ENCODE measurements around the gene ZNF398. TPM values are rescaled to one million over a fixed set of nuclear protein-coding genes. Genes with fewer than 3 reads are reported as not detected.

ZNF398 gene
- total RNA-seq, 8 experiments from 2014 or later: 5.4 to 14.5 (median 10.8) TPM

GRCh38 chr7:149195180-149196150 lies 48.2 kb downstream of the ZNF398 start, which contains the start of gene ZNF282:
TSS of gene ZNF282 (plus strand) at chr7:149195546. CDS start at chr7:149195590, 44 bp downstream.
- peaks cover 6 to 9% of the 10 kb centered on the region in 2 donors for H3K4me1 ChIP-seq (replicated peaks in 1 of 2)
- peak; percentile 91 to 98 (median 98) for ATAC-seq (replicated peaks in 6 of 8)
- peak within 1 kb of the TSS; percentile 74 to 98 (median 89) for H3K4me3 ChIP-seq
- in situ Hi-C loops (cut with MboI; ENCODE audit: low pct_unique_long_range_greater_than_20kb in 2 of 9, low sequenced_read_pairs in 9 of 9, unreplicated experiment in 9 of 9): no loop called here
- peak within 1 kb of the TSS; percentile 88 to 89 for H3K27ac ChIP-seq
- WGBS, 10 experiments: 0 to 20% (median 0%) methylated on average over 1 to 14 of the region's 97 CpGs; no CpG with 5 or more reads in 3 of the 10 experiments

- Histone ChIP-seq H3K4me1 (replicated peaks in 1 of 2) (peaks cover 6 to 9% of the 10 kb centered on the region in 2 donors), H3K27ac (peak overlapping the region; percentile 88 to 89), H3K4me3 (peak overlapping the region; percentile 74 to 98 (median 89))
- ATAC-seq (replicated peaks in 6 of 8): peak in 3 of 8 experiments; percentile 3 to 5 (median 5)
- 0% methylated on average over 2 to 6 of the region's 17 CpGs; no CpG with 5 or more reads in 6 of the 10 experiments for WGBS, 10 experiments
- in situ Hi-C loops (cut with MboI; ENCODE audit: low pct_unique_long_range_greater_than_20kb in 2 of 9, low sequenced_read_pairs in 9 of 9, unreplicated experiment in 9 of 9): no loop called here
Observed at GRCh38 chr7:149196151-149196704, 49.0 kb downstream of the ZNF398 start.

- H3K4me1 ChIP-seq (replicated peaks in 1 of 2): peaks cover 6 to 9% of the 10 kb centered on the region in 2 donors
- 0 to 60% (median 14%) methylated on average over 1 to 2 of the region's 7 CpGs; no CpG with 5 or more reads in 6 of the 10 experiments for WGBS, 10 experiments
- H3K4me3 ChIP-seq: peak overlapping the region; percentile 74 to 98 (median 89)
- peak in 2 of 8 experiments; percentile 9 to 13 for ATAC-seq (replicated peaks in 6 of 8)
- in situ Hi-C loops (cut with MboI; ENCODE audit: low pct_unique_long_range_greater_than_20kb in 2 of 9, low sequenced_read_pairs in 9 of 9, unreplicated experiment in 9 of 9): no loop called here
- H3K27ac ChIP-seq: peak overlapping the region in 1 of 2 donors; percentile 88
Observed at GRCh38 chr7:149196705-149197171, 49.5 kb downstream of the ZNF398 start.

- H3K4me1 ChIP-seq (replicated peaks in 1 of 2): peaks cover 6 to 9% of the 10 kb centered on the region in 2 donors
- ATAC-seq (replicated peaks in 6 of 8): no peak
- no peak overlapping the region for H3K4me3 ChIP-seq
- WGBS, 10 experiments: 67 to 100% (median 83%) methylated on average over 1 to 3 of the region's 4 CpGs; no CpG with 5 or more reads in 5 of the 10 experiments
- in situ Hi-C loops (cut with MboI; ENCODE audit: low pct_unique_long_range_greater_than_20kb in 2 of 9, low sequenced_read_pairs in 9 of 9, unreplicated experiment in 9 of 9): no loop called here
- H3K27ac ChIP-seq: no peak overlapping the region
Observed at GRCh38 chr7:149197675-149198074, 50.4 kb downstream of the ZNF398 start.

- H3K4me3 ChIP-seq: no peak overlapping the region
- ATAC-seq (replicated peaks in 6 of 8): no peak
- H3K27ac ChIP-seq: no peak overlapping the region
- in situ Hi-C loops (cut with MboI; ENCODE audit: low pct_unique_long_range_greater_than_20kb in 2 of 9, low sequenced_read_pairs in 9 of 9, unreplicated experiment in 9 of 9): no loop called here
- peaks cover 6 to 9% of the 10 kb centered on the region in 2 donors for H3K4me1 ChIP-seq (replicated peaks in 1 of 2)
- WGBS, 10 experiments: 90 to 100% (median 98%) methylated on average over 2 to 10 of the region's 22 CpGs; no CpG with 5 or more reads in 3 of the 10 experiments
Observed at GRCh38 chr7:149198161-149198816, 51.0 kb downstream of the ZNF398 start.

- no peak overlapping the region for H3K27ac ChIP-seq
- 80 to 100% (median 100%) methylated on average over 1 to 2 of the region's 6 CpGs; no CpG with 5 or more reads in 6 of the 10 experiments for WGBS, 10 experiments
- in situ Hi-C loops (cut with MboI; ENCODE audit: low pct_unique_long_range_greater_than_20kb in 2 of 9, low sequenced_read_pairs in 9 of 9, unreplicated experiment in 9 of 9): no loop called here
- H3K4me3 ChIP-seq: no peak overlapping the region
- no peak for ATAC-seq (replicated peaks in 6 of 8)
- H3K4me1 ChIP-seq (replicated peaks in 1 of 2): peaks cover 6 to 9% of the 10 kb centered on the region in 2 donors
Observed at GRCh38 chr7:149199234-149199995, 52.2 kb downstream of the ZNF398 start.

- no peak for ATAC-seq (replicated peaks in 6 of 8)
- 88 to 100% (median 95%) methylated on average over 2 to 5 of the region's 6 CpGs; no CpG with 5 or more reads in 4 of the 10 experiments for WGBS, 10 experiments
Observed at GRCh38 chr7:149202831-149203231, 55.6 kb downstream of the ZNF398 start.

GRCh38 chr7:149205690-149206381 lies 58.6 kb downstream of the ZNF398 start:
- WGBS, 10 experiments: 70 to 100% (median 95%) methylated on average over 1 to 11 of the region's 18 CpGs
- H3K4me3 ChIP-seq: no peak overlapping the region
- H3K27ac ChIP-seq: no peak overlapping the region
- H3K4me1 ChIP-seq (replicated peaks in 1 of 2): no peaks in the 10 kb centered on the region
- ATAC-seq (replicated peaks in 6 of 8): no peak
- in situ Hi-C loops (cut with MboI; ENCODE audit: low pct_unique_long_range_greater_than_20kb in 2 of 9, low sequenced_read_pairs in 9 of 9, unreplicated experiment in 9 of 9): no loop called here

More at GRCh38 chr7:149202831-149203231, 55.6 kb downstream of the ZNF398 start:
- no peaks in the 10 kb centered on the region for H3K4me1 ChIP-seq (replicated peaks in 1 of 2)
- H3K4me3 ChIP-seq: no peak overlapping the region
- in situ Hi-C loops (cut with MboI; ENCODE audit: low pct_unique_long_range_greater_than_20kb in 2 of 9, low sequenced_read_pairs in 9 of 9, unreplicated experiment in 9 of 9): no loop called here
- H3K27ac ChIP-seq: no peak overlapping the region

- H3K4me3 ChIP-seq: no peak overlapping the region
- in situ Hi-C loops (cut with MboI; ENCODE audit: low pct_unique_long_range_greater_than_20kb in 2 of 9, low sequenced_read_pairs in 9 of 9, unreplicated experiment in 9 of 9): no loop called here
- WGBS, 10 experiments: 75 to 100% (median 99%) methylated on average over 1 to 13 of the region's 35 CpGs; no CpG with 5 or more reads in 5 of the 10 experiments
- no peak overlapping the region for H3K27ac ChIP-seq
- no peaks in the 10 kb centered on the region for H3K4me1 ChIP-seq (replicated peaks in 1 of 2)
- ATAC-seq (replicated peaks in 6 of 8): no peak
Observed at GRCh38 chr7:149207324-149208035, 60.2 kb downstream of the ZNF398 start.

- Histone ChIP-seq H3K4me1 (replicated peaks in 1 of 2) (no peaks in the 10 kb centered on the region), H3K27ac (no peak overlapping the region), H3K4me3 (no peak overlapping the region)
- ATAC-seq (replicated peaks in 6 of 8): peak in 6 of 8 experiments; percentile 27 to 82 (median 68)
- in situ Hi-C loops (cut with MboI; ENCODE audit: low pct_unique_long_range_greater_than_20kb in 2 of 9, low sequenced_read_pairs in 9 of 9, unreplicated experiment in 9 of 9): no loop called here
- WGBS, 10 experiments: 45 to 86% (median 75%) methylated on average over 1 to 7 of the region's 7 CpGs; no CpG with 5 or more reads in 2 of the 10 experiments
Observed at GRCh38 chr7:149209518-149210269, 62.4 kb downstream of the ZNF398 start.

Data from motor neuron (in vitro differentiated cells).